Measurements from ENCODE around the gene BCAN. TPM values are rescaled to one million over a fixed set of nuclear protein-coding genes. Genes with fewer than 3 reads are reported as not detected.

The BCAN gene
- total RNA-seq, 4 donors from 2014 or later, result 0.45 to 1.0 (median 0.99) TPM; not detected in 1

- WGBS, result 16% methylated on average over 30 of the region's 45 CpGs
- intact Hi-C loops (cut with DNase I), result loop anchor here (2.0 kb wide), 1 partner anchor 15 kb away; no protein-coding TSS in a partner anchor
- Histone ChIP-seq H3K27me3 (peaks cover 0 to 27% (median 0%) of the 10 kb centered on the region in 4 donors), H3K27ac (replicated peaks in 1 of 4) (peak overlapping the region; percentile 76 to 88 (median 88)), H3K4me1 (peaks cover 39 to 78% (median 72%) of the 10 kb centered on the region in 4 donors), H3K36me3 (no peaks in the 10 kb centered on the region), H3K4me3 (peak overlapping the region; percentile 56 to 60 (median 57)), H3K9me3 (no peaks in the 10 kb centered on the region)
- TF ChIP-seq EP300 (IDR thresholded peaks at IDR 0.05), result no peak
- TF ChIP-seq CTCF (IDR thresholded peaks at IDR 0.05), result peak; percentile 73 to 85 (median 74)
- TF ChIP-seq POLR2A (IDR thresholded peaks at IDR 0.05; ENCODE audit: low read depth), result no peak
- peak; percentile 7 to 8 for TF ChIP-seq POLR2AphosphoS5 (IDR thresholded peaks at IDR 0.05)
- DNase-seq (ENCODE audit: extremely low spot score), result peak; percentile 94
Observed at GRCh38 chr1:156705918-156706656, 64.2 kb downstream of the BCAN start.

- 9% methylated on average over 27 of the region's 29 CpGs for WGBS
- peak overlapping the region; percentile 56 to 60 (median 57) for H3K4me3 ChIP-seq
- no peaks in the 10 kb centered on the region for H3K36me3 ChIP-seq
- H3K9me3 ChIP-seq, result no peaks in the 10 kb centered on the region
- H3K27ac ChIP-seq (replicated peaks in 1 of 4), result peak overlapping the region; percentile 76 to 88 (median 88)
- DNase-seq (ENCODE audit: extremely low spot score), result no peak
- peaks cover 0 to 20% (median 0%) of the 10 kb centered on the region in 4 donors for H3K27me3 ChIP-seq
- TF ChIP-seq POLR2A (IDR thresholded peaks at IDR 0.05; ENCODE audit: low read depth) (no peak), POLR2AphosphoS5 (IDR thresholded peaks at IDR 0.05) (peak in 1 of 2 donors; percentile 24)
- intact Hi-C loops (cut with DNase I), result loop anchor here (2.0 kb wide), 1 partner anchor 16 kb away; no protein-coding TSS in a partner anchor
- peaks cover 39 to 84% (median 76%) of the 10 kb centered on the region in 4 donors for H3K4me1 ChIP-seq
Observed at GRCh38 chr1:156706657-156707416, 64.9 kb downstream of the BCAN start.

GRCh38 chr1:156707417-156708217 is 65.7 kb downstream of the BCAN start:
- Histone ChIP-seq H3K9me3 (no peaks in the 10 kb centered on the region), H3K36me3 (no peaks in the 10 kb centered on the region), H3K27ac (replicated peaks in 1 of 4) (peak overlapping the region; percentile 76 to 88 (median 88)), H3K27me3 (peaks cover 0 to 16% (median 0%) of the 10 kb centered on the region in 4 donors), H3K4me3 (no peak overlapping the region), H3K4me1 (peaks cover 39 to 91% (median 81%) of the 10 kb centered on the region in 4 donors)
- WGBS, result 77% methylated on average over 7 of the region's 8 CpGs
- intact Hi-C loops (cut with DNase I), result loop anchor here (2.0 kb wide), 1 partner anchor 17 kb away; no protein-coding TSS in a partner anchor
- TF ChIP-seq POLR2AphosphoS5 (IDR thresholded peaks at IDR 0.05), result no peak
- TF ChIP-seq CTCF (IDR thresholded peaks at IDR 0.05), result no peak
- TF ChIP-seq EP300 (IDR thresholded peaks at IDR 0.05), result no peak
- TF ChIP-seq POLR2A (IDR thresholded peaks at IDR 0.05; ENCODE audit: low read depth), result no peak
- DNase-seq (ENCODE audit: extremely low spot score), result no peak

- H3K4me3 ChIP-seq, result no peak overlapping the region
- DNase-seq (ENCODE audit: extremely low spot score), result no peak
- TF ChIP-seq POLR2AphosphoS5 (IDR thresholded peaks at IDR 0.05) (no peak), EP300 (IDR thresholded peaks at IDR 0.05) (no peak), CTCF (IDR thresholded peaks at IDR 0.05) (no peak), POLR2A (IDR thresholded peaks at IDR 0.05; ENCODE audit: low read depth) (no peak)
- peaks cover 39 to 97% (median 86%) of the 10 kb centered on the region in 4 donors for H3K4me1 ChIP-seq
- WGBS, result 70% methylated on average over 4 of the region's 4 CpGs
- intact Hi-C loops (cut with DNase I), result no loop called here
- peaks cover 0 to 13% (median 0%) of the 10 kb centered on the region in 4 donors for H3K27me3 ChIP-seq
- H3K9me3 ChIP-seq, result no peaks in the 10 kb centered on the region
- no peaks in the 10 kb centered on the region for H3K36me3 ChIP-seq
- H3K27ac ChIP-seq (replicated peaks in 1 of 4), result peak overlapping the region; percentile 76 to 88 (median 88)
Observed at GRCh38 chr1:156708218-156708661, 66.3 kb downstream of the BCAN start.
